Gastroesophageal sphincter (tissue), 4 donors: ENCODE data around the gene STX2. TPM values are rescaled to one million over a fixed set of nuclear protein-coding genes. Genes with fewer than 3 reads are reported as not detected.
"Not testable (repeated sequence)": the region's sequence is repeated elsewhere in the genome, so short reads cannot be mapped to it uniquely, and the experiment has no call there.

Source experiments
- ATAC-seq: fragments of 150-250 bp; one replicate; pipeline ENCODE4 v1.9.1; 2016; ENCODE audit warnings: mild to moderate bottlenecking, moderate library complexity
- H3K27ac ChIP-seq, 4 donors: fragments of 200-600 bp; sonication (generic) in 3 of 4; 1 replicate in 3 of 4; 2 replicates in 1 of 4; pipeline ENCODE4 v1.5.1; 2016 to 2019
- H3K27me3 ChIP-seq: fragments of 200-600 bp; sonication (generic); one replicate; pipeline ENCODE4 v1.5.1; 2019
- H3K36me3 ChIP-seq, 2 donors: fragments of 200-600 bp; sonication (generic); one replicate each; pipeline ENCODE4 v1.5.1; 2019; ENCODE audit warnings: control low read depth in 1 of 2
- H3K4me1 ChIP-seq, 3 donors: fragments of 200-600 bp; sonication (generic); 1 replicate in 2 of 3; 2 replicates in 1 of 3; pipeline ENCODE4 v1.5.1; 2016 to 2019; ENCODE audit warnings: control low read depth in 2 of 3
- H3K4me3 ChIP-seq, 2 donors: fragments of 200-600 bp; sonication (generic); one replicate each; pipeline ENCODE4 v1.5.1; 2019; ENCODE audit warnings: mild to moderate bottlenecking in 1 of 2, moderate library complexity in 1 of 2
- H3K9me3 ChIP-seq, 3 donors: fragments of 200-600 bp; sonication (generic); one replicate each; pipeline ENCODE4 v1.5.1; 2017 to 2019; ENCODE audit warnings: control low read depth in 2 of 3
- EP300 ChIP-seq: sonication (generic); formaldehyde crosslinking; IDR thresholded peaks from one replicate; pipeline ENCODE4 v1.6.1; 2017; ENCODE audit warnings: antibody characterized with exemption, mild to moderate bottlenecking
- POLR2A ChIP-seq, 2 donors: fragments of 450-650 bp; IDR thresholded peaks; one replicate each; pipeline ENCODE4 v1.6.1; 2017; ENCODE audit warnings: antibody characterized with exemption in 2 of 2, mild to moderate bottlenecking in 2 of 2, moderate library complexity in 1 of 2
- POLR2AphosphoS5 ChIP-seq: sonication (generic); formaldehyde crosslinking; IDR thresholded peaks from one replicate; pipeline ENCODE4 v1.6.1; 2017; ENCODE audit warnings: antibody characterized with exemption
- WGBS, 2 donors: methylation state at CpG; one replicate each; pipeline ENCODE4 v1.1.5; 2018; ENCODE audit warnings: low coverage in 1 of 2; 5-methylcytosine and 5-hydroxymethylcytosine counted together
- total RNA-seq, 4 donors: library from RNA; depleted of rRNA; stranded (reverse); fragments of >200 nt; gene quantifications; one replicate each; pipeline ENCODE4 v1.1.0, GENCODE V29; 2016
- TF ChIP-seq, protein P1 (sequence below), 4 experiments: fragments of 200-600 bp in 2 of 4; fragments of 450-650 bp in 2 of 4; sonication (generic) in 1 of 4; IDR thresholded peaks; one replicate each; pipeline ENCODE4 v1.5.1; 2017 to 2019; ENCODE audit warnings: antibody characterized with exemption in 4 of 4, mild to moderate bottlenecking in 2 of 4, moderate library complexity in 2 of 4

Gene STX2
- total RNA-seq, 4 donors from 2014 or later = 41.6 to 77.5 (median 54.3) TPM

DNA sequence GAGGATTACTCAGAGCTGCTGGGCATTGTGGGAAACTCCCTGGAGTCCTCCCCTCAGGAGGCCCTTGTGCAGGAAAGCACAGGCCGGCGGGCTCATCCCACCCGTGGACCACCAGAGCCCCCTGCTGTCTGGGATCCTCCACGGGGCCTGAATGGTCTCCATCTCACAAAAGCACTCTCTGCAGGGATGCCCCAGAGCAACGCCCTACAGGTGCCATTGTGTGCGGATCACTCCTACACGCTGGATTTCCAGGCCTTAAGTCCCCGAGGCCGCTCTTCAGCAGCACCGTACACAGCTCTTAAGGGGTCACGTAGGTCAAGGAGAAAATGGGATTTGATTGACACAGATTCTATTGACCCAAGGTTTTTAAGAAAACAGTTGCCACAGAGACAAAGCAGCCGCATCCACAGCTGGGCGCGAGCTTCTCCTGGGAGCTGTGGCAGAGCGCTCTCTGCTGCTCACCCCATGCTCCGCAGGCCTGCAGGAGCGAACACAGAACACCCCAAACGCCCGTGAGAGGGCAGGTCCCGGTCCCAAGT lies 86.3 kb downstream of the STX2 start:
- TF ChIP-seq EP300 (no peak), POLR2A (IDR thresholded peaks at IDR 0.05) (no peak), POLR2AphosphoS5 (no peak)
- TF ChIP-seq, protein P1, sequence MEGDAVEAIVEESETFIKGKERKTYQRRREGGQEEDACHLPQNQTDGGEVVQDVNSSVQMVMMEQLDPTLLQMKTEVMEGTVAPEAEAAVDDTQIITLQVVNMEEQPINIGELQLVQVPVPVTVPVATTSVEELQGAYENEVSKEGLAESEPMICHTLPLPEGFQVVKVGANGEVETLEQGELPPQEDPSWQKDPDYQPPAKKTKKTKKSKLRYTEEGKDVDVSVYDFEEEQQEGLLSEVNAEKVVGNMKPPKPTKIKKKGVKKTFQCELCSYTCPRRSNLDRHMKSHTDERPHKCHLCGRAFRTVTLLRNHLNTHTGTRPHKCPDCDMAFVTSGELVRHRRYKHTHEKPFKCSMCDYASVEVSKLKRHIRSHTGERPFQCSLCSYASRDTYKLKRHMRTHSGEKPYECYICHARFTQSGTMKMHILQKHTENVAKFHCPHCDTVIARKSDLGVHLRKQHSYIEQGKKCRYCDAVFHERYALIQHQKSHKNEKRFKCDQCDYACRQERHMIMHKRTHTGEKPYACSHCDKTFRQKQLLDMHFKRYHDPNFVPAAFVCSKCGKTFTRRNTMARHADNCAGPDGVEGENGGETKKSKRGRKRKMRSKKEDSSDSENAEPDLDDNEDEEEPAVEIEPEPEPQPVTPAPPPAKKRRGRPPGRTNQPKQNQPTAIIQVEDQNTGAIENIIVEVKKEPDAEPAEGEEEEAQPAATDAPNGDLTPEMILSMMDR (IDR thresholded peaks at IDR 0.05) = no peak
- Histone ChIP-seq H3K27ac (no peak overlapping the region), H3K36me3 (no peaks in the 10 kb centered on the region), H3K4me3 (no peak overlapping the region), H3K9me3 (no peaks in the 10 kb centered on the region), H3K4me1 (peaks cover 0 to 8% (median 3%) of the 10 kb centered on the region in 3 donors), H3K27me3 (peaks cover 54% of the 10 kb centered on the region)
- WGBS, 2 donors = 52 to 68% methylated on average over 8 to 9 of the region's 20 CpGs
- no peak for ATAC-seq

DNA sequence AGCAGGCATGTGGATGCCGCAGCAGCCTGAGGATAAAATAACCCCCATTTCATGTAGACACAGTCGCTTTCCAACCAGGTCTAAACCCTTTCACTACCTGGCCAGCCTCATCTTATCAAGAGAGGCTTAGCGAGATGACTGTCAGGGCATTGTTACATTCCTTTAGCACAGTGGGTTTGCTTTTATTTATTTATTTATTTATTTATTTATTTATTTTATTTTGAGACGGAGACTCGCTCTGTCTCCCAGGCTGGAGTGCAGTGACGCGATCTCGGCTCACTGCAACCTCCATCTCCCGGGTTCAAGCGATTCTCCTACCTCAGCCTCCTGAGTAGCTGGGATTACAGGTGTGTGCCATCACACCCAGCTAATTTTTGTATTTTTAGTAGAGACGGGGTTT lies 87.0 kb downstream of the STX2 start:
- not testable (repeated sequence) for H3K36me3 ChIP-seq, H3K4me3 ChIP-seq, H3K9me3 ChIP-seq, H3K27ac ChIP-seq, ATAC-seq
- Histone ChIP-seq H3K27me3 (peaks cover 54% of the 10 kb centered on the region), H3K4me1 (peaks cover 0 to 11% (median 3%) of the 10 kb centered on the region in 3 donors)
- 75% methylated on average over 9 of the region's 11 CpGs; no CpG with 5 or more reads in 1 of the 2 donors for WGBS, 2 donors

DNA sequence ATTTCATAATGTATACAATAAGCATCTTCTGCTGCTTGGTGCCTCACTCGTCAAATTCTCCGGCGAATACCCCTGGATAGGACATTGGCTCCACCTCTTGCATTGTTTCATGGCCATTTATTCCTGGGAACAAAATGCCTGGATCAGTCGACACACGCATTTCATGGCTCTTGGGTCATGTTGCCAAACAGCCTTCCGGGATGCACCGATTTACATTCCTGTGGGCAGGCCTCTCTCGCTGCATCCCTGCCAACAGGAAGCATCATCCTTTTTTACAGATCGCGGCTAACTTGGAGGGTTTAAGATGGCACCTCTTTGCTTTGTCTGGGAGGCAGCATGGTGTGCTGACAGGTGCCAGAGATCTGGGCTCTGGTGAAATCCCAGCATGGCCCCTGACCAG lies 90.3 kb downstream of the STX2 start:
- H3K36me3 ChIP-seq = no peaks in the 10 kb centered on the region
- H3K9me3 ChIP-seq = no peaks in the 10 kb centered on the region
- no peak overlapping the region for H3K27ac ChIP-seq
- ATAC-seq = no peak
- peaks cover 0 to 11% (median 3%) of the 10 kb centered on the region in 3 donors for H3K4me1 ChIP-seq
- no peak overlapping the region for H3K4me3 ChIP-seq
- 61 to 67% methylated on average over 5 to 10 of the region's 10 CpGs for WGBS, 2 donors
- peaks cover 59% of the 10 kb centered on the region for H3K27me3 ChIP-seq
- TF ChIP-seq POLR2AphosphoS5 = no peak
- TF ChIP-seq POLR2A (IDR thresholded peaks at IDR 0.05) = no peak
- TF ChIP-seq EP300 = no peak
- TF ChIP-seq, protein P1 (IDR thresholded peaks at IDR 0.05) = no peak

DNA sequence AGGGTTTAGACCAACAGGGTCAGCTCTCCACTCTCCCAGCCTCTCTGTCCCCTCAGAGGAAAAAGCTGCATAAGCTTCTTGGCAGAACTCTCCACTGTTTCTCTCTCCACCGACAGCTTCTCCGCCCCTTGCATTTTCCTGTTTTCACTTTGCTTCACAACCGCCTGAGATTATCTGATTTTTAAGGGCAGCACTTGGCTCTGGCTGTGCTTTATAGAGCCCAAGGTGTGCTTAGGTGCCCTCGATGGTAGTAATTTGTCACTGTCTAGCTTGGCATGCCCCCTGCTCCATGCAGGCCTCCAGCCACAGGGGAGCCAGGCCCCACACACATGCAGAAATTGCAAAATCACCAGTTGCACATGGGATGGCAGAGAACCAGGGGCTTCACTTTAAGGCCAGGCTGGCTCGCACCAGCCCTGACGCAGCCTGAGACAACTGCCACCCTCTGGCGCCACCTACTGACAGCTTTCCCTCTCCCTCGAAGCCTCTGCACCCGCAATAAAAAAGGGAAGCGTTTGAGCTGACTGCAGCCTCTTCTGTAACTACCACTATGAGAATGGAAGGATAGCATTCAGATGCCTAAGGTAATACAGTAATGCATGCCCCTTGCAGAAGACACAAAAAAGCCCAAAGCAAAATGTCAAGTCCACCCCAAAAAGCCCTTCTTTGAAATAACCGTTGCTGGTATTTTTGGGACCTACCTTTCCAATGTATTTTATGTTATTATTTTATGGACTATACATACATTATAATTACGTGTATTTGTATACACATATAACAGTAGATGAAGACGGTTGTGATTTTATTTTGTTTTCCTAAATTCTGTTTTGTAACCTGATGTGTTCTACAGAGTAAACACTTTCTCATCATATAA lies 90.9 kb downstream of the STX2 start:
- TF ChIP-seq, protein P1 (IDR thresholded peaks at IDR 0.05) = peak; percentile 60 to 84 (median 62)
- no peak for TF ChIP-seq POLR2A (IDR thresholded peaks at IDR 0.05)
- TF ChIP-seq POLR2AphosphoS5 = peak; percentile 9
- TF ChIP-seq EP300 = no peak
- peak; percentile 86 for ATAC-seq
- H3K9me3 ChIP-seq = peaks cover 0 to 3% (median 0%) of the 10 kb centered on the region in 3 donors
- WGBS, 2 donors = 8 to 11% methylated on average over 10 to 11 of the region's 13 CpGs
- peaks cover 53% of the 10 kb centered on the region for H3K27me3 ChIP-seq
- H3K36me3 ChIP-seq = no peaks in the 10 kb centered on the region
- peaks cover 0 to 11% (median 3%) of the 10 kb centered on the region in 3 donors for H3K4me1 ChIP-seq
- H3K27ac ChIP-seq = no peak overlapping the region
- H3K4me3 ChIP-seq = no peak overlapping the region

DNA sequence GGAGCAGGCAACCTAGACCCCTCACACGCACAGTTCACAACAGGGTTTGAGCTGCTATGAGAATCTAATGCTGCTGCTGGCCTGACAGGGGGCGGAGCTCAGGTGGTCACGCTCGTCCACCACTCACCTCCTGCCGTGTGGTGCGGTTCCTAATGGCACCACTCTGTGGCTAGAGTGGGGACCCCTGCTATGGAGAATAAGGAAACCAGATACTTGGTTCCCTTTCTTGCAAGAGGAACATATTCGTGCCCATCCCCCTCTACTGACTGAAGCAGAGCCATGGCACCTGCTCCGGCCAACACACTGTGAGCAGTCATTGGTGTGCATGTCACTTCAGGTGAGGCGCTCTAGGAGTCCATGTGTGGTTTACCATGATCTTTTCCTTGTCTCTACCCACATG lies 92.5 kb downstream of the STX2 start:
- TF ChIP-seq POLR2A (IDR thresholded peaks at IDR 0.05) = no peak
- TF ChIP-seq POLR2AphosphoS5 = no peak
- no peak for TF ChIP-seq EP300
- TF ChIP-seq, protein P1 (IDR thresholded peaks at IDR 0.05) = no peak
- Histone ChIP-seq H3K36me3 (no peaks in the 10 kb centered on the region), H3K27ac (no peak overlapping the region), H3K4me3 (no peak overlapping the region), H3K9me3 (peaks cover 0 to 3% (median 0%) of the 10 kb centered on the region in 3 donors), H3K4me1 (peaks cover 0 to 11% (median 3%) of the 10 kb centered on the region in 3 donors), H3K27me3 (peaks cover 39% of the 10 kb centered on the region)
- 83 to 88% methylated on average over 3 to 4 of the region's 9 CpGs for WGBS, 2 donors
- no peak for ATAC-seq
